SJSA1 (cell line): ENCODE data around the gene CAPRIN1. TPM values are rescaled to one million over a fixed set of nuclear protein-coding genes. Genes with fewer than 3 reads are reported as not detected.
"Not testable (repeated sequence)": the region's sequence is repeated elsewhere in the genome, so short reads cannot be mapped to it uniquely, and the experiment has no call there.

Experiments used
- DNase-seq, 2 experiments: peaks; one replicate each; pipeline ENCODE4 v3.0.0-alpha.2; 2015 to 2020; ENCODE audit warnings: low spot score in 2 of 2, low read depth in 1 of 2
- H3K27ac ChIP-seq: fragments of 250-450 bp; sonication (Bioruptor Pico); 2 replicates; pipeline ENCODE4 v1.5.1; 2020; ENCODE audit warnings: mild to moderate bottlenecking, moderate library complexity
- H3K27me3 ChIP-seq: fragments of 250-450 bp; sonication (Bioruptor Pico); replicated peaks from 2 replicates; pipeline ENCODE4 v1.5.1; 2020; ENCODE audit warnings: mild to moderate bottlenecking, moderate library complexity
- H3K36me3 ChIP-seq: fragments of 250-450 bp; sonication (Bioruptor Pico); 2 replicates; pipeline ENCODE4 v1.5.1; 2020; ENCODE audit warnings: mild to moderate bottlenecking
- H3K4me1 ChIP-seq: fragments of 250-450 bp; sonication (Bioruptor Pico); replicated peaks from 2 replicates; pipeline ENCODE4 v1.6.1; 2021; ENCODE audit warnings: mild to moderate bottlenecking
- H3K4me3 ChIP-seq: fragments of 250-450 bp; sonication (Bioruptor Pico); 2 replicates; pipeline ENCODE4 v1.5.1; 2020; ENCODE audit warnings: mild to moderate bottlenecking
- H3K9me3 ChIP-seq: fragments of 250-450 bp; sonication (Bioruptor Pico); replicated peaks from 2 replicates; pipeline ENCODE4 v1.5.1; 2020; ENCODE audit warnings: mild to moderate bottlenecking
- total RNA-seq: library from RNA; depleted of rRNA; stranded (reverse); fragments of >200 nt; shearing (Covaris generic); gene quantifications from 2 replicates; pipeline ENCODE4 v1.2.3, GENCODE V29; 2014

Gene CAPRIN1
- total RNA-seq, 1 experiment from 2014 or later, result 193 TPM

- H3K4me1 ChIP-seq, result no peaks in the 10 kb centered on the region
- no peak overlapping the region for H3K4me3 ChIP-seq
- no peaks in the 10 kb centered on the region for H3K9me3 ChIP-seq
- DNase-seq, result no peak
- no peak overlapping the region for H3K27ac ChIP-seq
- no peaks in the 10 kb centered on the region for H3K36me3 ChIP-seq
- no peaks in the 10 kb centered on the region for H3K27me3 ChIP-seq
Observed at GRCh38 chr11:34034053-34034452, 17.5 kb upstream of the CAPRIN1 start.

- H3K27me3 ChIP-seq, result no peaks in the 10 kb centered on the region
- H3K36me3 ChIP-seq, result no peaks in the 10 kb centered on the region
- H3K9me3 ChIP-seq, result no peaks in the 10 kb centered on the region
- no peak overlapping the region for H3K4me3 ChIP-seq
- no peak overlapping the region for H3K27ac ChIP-seq
- H3K4me1 ChIP-seq, result no peaks in the 10 kb centered on the region
- no peak for DNase-seq
Observed at GRCh38 chr11:34036456-34036855, 15.1 kb upstream of the CAPRIN1 start.

GRCh38 chr11:34037016-34037415, 14.5 kb upstream of the CAPRIN1 start:
- no peaks in the 10 kb centered on the region for H3K9me3 ChIP-seq

GRCh38 chr11:34040571-34040970, 11.0 kb upstream of the CAPRIN1 start:
- no peaks in the 10 kb centered on the region for H3K9me3 ChIP-seq
- H3K4me3 ChIP-seq, result no peak overlapping the region
- no peaks in the 10 kb centered on the region for H3K27me3 ChIP-seq
- no peak overlapping the region for H3K27ac ChIP-seq
- H3K36me3 ChIP-seq, result no peaks in the 10 kb centered on the region
- DNase-seq, result no peak
- H3K4me1 ChIP-seq, result peaks cover 11% of the 10 kb centered on the region

More at GRCh38 chr11:34037016-34037415, 14.5 kb upstream of the CAPRIN1 start:
- no peak for DNase-seq
- Histone ChIP-seq H3K27me3 (no peaks in the 10 kb centered on the region), H3K27ac (no peak overlapping the region), H3K4me1 (no peaks in the 10 kb centered on the region), H3K36me3 (no peaks in the 10 kb centered on the region), H3K4me3 (no peak overlapping the region)

- peaks cover 11% of the 10 kb centered on the region for H3K4me1 ChIP-seq
- DNase-seq, result peak; percentile 51 to 72
- no peak overlapping the region for H3K4me3 ChIP-seq
- H3K27me3 ChIP-seq, result no peaks in the 10 kb centered on the region
- H3K9me3 ChIP-seq, result no peaks in the 10 kb centered on the region
- no peaks in the 10 kb centered on the region for H3K36me3 ChIP-seq
- H3K27ac ChIP-seq, result peak overlapping the region; percentile 65
Observed at GRCh38 chr11:34044664-34045485, 6.7 kb upstream of the CAPRIN1 start.

- no peak overlapping the region for H3K27ac ChIP-seq
- no peak overlapping the region for H3K4me3 ChIP-seq
- peaks cover 22% of the 10 kb centered on the region for H3K4me1 ChIP-seq
- DNase-seq, result no peak
- H3K9me3 ChIP-seq, result no peaks in the 10 kb centered on the region
- peaks cover 23% of the 10 kb centered on the region for H3K36me3 ChIP-seq
- H3K27me3 ChIP-seq, result no peaks in the 10 kb centered on the region
Observed at GRCh38 chr11:34049028-34049427, 2.5 kb upstream of the CAPRIN1 start.

- Histone ChIP-seq H3K9me3 (no peaks in the 10 kb centered on the region), H3K4me1 (peaks cover 16% of the 10 kb centered on the region)
Observed at GRCh38 chr11:34050581-34051348, 766 bp upstream of the CAPRIN1 start.

GRCh38 chr11:34052036-34052607, 591 bp downstream of the CAPRIN1 start:
- Histone ChIP-seq H3K36me3 (peaks cover 54% of the 10 kb centered on the region), H3K27me3 (no peaks in the 10 kb centered on the region), H3K4me3 (peak overlapping the region; percentile 86), H3K27ac (peak overlapping the region; percentile 99), H3K9me3 (no peaks in the 10 kb centered on the region), H3K4me1 (peaks cover 16% of the 10 kb centered on the region)
- peak; percentile 86 to 92 for DNase-seq

More at GRCh38 chr11:34050581-34051348, 766 bp upstream of the CAPRIN1 start:
- Histone ChIP-seq H3K36me3 (peaks cover 40% of the 10 kb centered on the region), H3K27me3 (no peaks in the 10 kb centered on the region), H3K27ac (peak overlapping the region; percentile 99), H3K4me3 (peak overlapping the region; percentile 86)
- DNase-seq, result peak in 1 of 2 experiments; percentile 21

- Histone ChIP-seq H3K27me3 (no peaks in the 10 kb centered on the region), H3K4me3 (peak overlapping the region; percentile 86), H3K36me3 (peaks cover 60% of the 10 kb centered on the region), H3K27ac (peak overlapping the region; percentile 99), H3K9me3 (no peaks in the 10 kb centered on the region), H3K4me1 (peaks cover 16% of the 10 kb centered on the region)
- DNase-seq, result peak in 1 of 2 experiments; percentile 44
Observed at GRCh38 chr11:34052608-34053160, 1.2 kb downstream of the CAPRIN1 start.

- peak overlapping the region; percentile 86 for H3K4me3 ChIP-seq
- H3K36me3 ChIP-seq, result peaks cover 65% of the 10 kb centered on the region
- peak overlapping the region; percentile 99 for H3K27ac ChIP-seq
- no peaks in the 10 kb centered on the region for H3K9me3 ChIP-seq
- no peaks in the 10 kb centered on the region for H3K27me3 ChIP-seq
- peaks cover 16% of the 10 kb centered on the region for H3K4me1 ChIP-seq
- DNase-seq, result peak; percentile 70 to 77
Observed at GRCh38 chr11:34053161-34053686, 1.7 kb downstream of the CAPRIN1 start.

GRCh38 chr11:34054351-34054750, 2.8 kb downstream of the CAPRIN1 start:
- DNase-seq, H3K9me3 ChIP-seq, H3K4me3 ChIP-seq, H3K27me3 ChIP-seq, H3K27ac ChIP-seq: not testable (repeated sequence)
- Histone ChIP-seq H3K36me3 (peaks cover 76% of the 10 kb centered on the region), H3K4me1 (peaks cover 16% of the 10 kb centered on the region)

GRCh38 chr11:34055218-34056000, 3.9 kb downstream of the CAPRIN1 start:
- no peak for DNase-seq
- peaks cover 16% of the 10 kb centered on the region for H3K4me1 ChIP-seq
- H3K27ac ChIP-seq, result no peak overlapping the region
- H3K9me3 ChIP-seq, result no peaks in the 10 kb centered on the region
- no peak overlapping the region for H3K4me3 ChIP-seq
- H3K27me3 ChIP-seq, result no peaks in the 10 kb centered on the region
- peaks cover 83% of the 10 kb centered on the region for H3K36me3 ChIP-seq

GRCh38 chr11:34056672-34057071, 5.1 kb downstream of the CAPRIN1 start:
- H3K27me3 ChIP-seq, result no peaks in the 10 kb centered on the region
- H3K27ac ChIP-seq, result no peak overlapping the region
- DNase-seq, result no peak
- no peak overlapping the region for H3K4me3 ChIP-seq
- no peaks in the 10 kb centered on the region for H3K9me3 ChIP-seq
- H3K4me1 ChIP-seq, result peaks cover 10% of the 10 kb centered on the region
- H3K36me3 ChIP-seq, result peaks cover 93% of the 10 kb centered on the region
